WTC11 (cell line): ENCODE results near the gene ALX4. TPM values are rescaled to one million over a fixed set of nuclear protein-coding genes. Genes with fewer than 3 reads are reported as not detected.

ENCODE experiments used
- ATAC-seq: fragments of 200-7000 bp; cut with Tn5 transposase; 2 replicates; pipeline ENCODE4 v1.10.0; 2021; ENCODE audit warnings: mild to moderate bottlenecking, moderate library complexity
- CTCF ChIA-PET: fragments of 300-600 bp; sonication (Branson Sonifier 250); formaldehyde crosslinking; loops from one replicate; lab custom pipeline; 2021; ENCODE audit warnings: antibody characterized with exemption; lab: Charles Lee
- POLR2A ChIA-PET: fragments of 350-600 bp; sonication (Branson Sonifier 250); formaldehyde crosslinking; loops from one replicate; lab custom pipeline; 2021; ENCODE audit warnings: antibody characterized with exemption; lab: Charles Lee
- DNase-seq: peaks from one replicate; pipeline ENCODE4 v3.0.0; 2021; ENCODE audit warnings: low spot score
- H3K27ac Mint-ChIP-seq: 2 replicates; pipeline ENCODE4 v1.8.0; 2021; ENCODE audit warnings: mixed read lengths
- H3K27me3 Mint-ChIP-seq: 2 replicates; pipeline ENCODE4 v1.8.0; 2021; ENCODE audit warnings: low read depth, mild to moderate bottlenecking, moderate library complexity, mixed read lengths
- H3K36me3 Mint-ChIP-seq: 2 replicates; pipeline ENCODE4 v1.8.0; 2021; ENCODE audit warnings: mixed read lengths
- H3K4me1 Mint-ChIP-seq: 2 replicates; pipeline ENCODE4 v1.8.0; 2022; ENCODE audit warnings: mixed read lengths
- H3K4me3 Mint-ChIP-seq: 2 replicates; pipeline ENCODE4 v1.8.0; 2021; ENCODE audit warnings: mild to moderate bottlenecking, moderate library complexity, mixed read lengths
- H3K9me3 Mint-ChIP-seq: 2 replicates; pipeline ENCODE4 v1.8.0; 2021; ENCODE audit warnings: mixed read lengths
- AFF4 ChIP-seq: sonication (generic); formaldehyde crosslinking; IDR thresholded peaks from 2 replicates; pipeline ENCODE4 v1.8.1; 2023; ENCODE audit warnings: mild to moderate bottlenecking, missing genetic modification reagents, borderline replicate concordance
- ARID4B ChIP-seq: sonication (generic); formaldehyde crosslinking; IDR thresholded peaks from 2 replicates; pipeline ENCODE4 v1.8.0; 2023; ENCODE audit warnings: missing genetic modification reagents, mild to moderate bottlenecking, borderline replicate concordance
- CREM ChIP-seq: sonication (generic); formaldehyde crosslinking; IDR thresholded peaks from 2 replicates; pipeline ENCODE4 v1.8.1; 2022; ENCODE audit warnings: mild to moderate bottlenecking, missing genetic modification reagents, moderate library complexity
- IRF2 ChIP-seq: sonication (generic); formaldehyde crosslinking; IDR thresholded peaks from 2 replicates; pipeline ENCODE4 v1.8.0; 2022; ENCODE audit warnings: low read depth, missing genetic modification reagents, borderline replicate concordance
- JAZF1 ChIP-seq: fragments of 250-450 bp; sonication (Bioruptor Pico); IDR thresholded peaks from 2 replicates; pipeline ENCODE4 v1.9.0; 2021; ENCODE audit warnings: moderate library complexity, mild to moderate bottlenecking, inconsistent platforms
- MAX ChIP-seq: sonication (generic); formaldehyde crosslinking; IDR thresholded peaks from 2 replicates; pipeline ENCODE4 v1.8.0; 2022; ENCODE audit warnings: mild to moderate bottlenecking, missing genetic modification reagents
- NFYB ChIP-seq: sonication (generic); formaldehyde crosslinking; conservative IDR thresholded peaks from 2 replicates; pipeline ENCODE4 v1.8.0; 2022; ENCODE audit warnings: low read depth, missing genetic modification reagents
- SMAD3 ChIP-seq: sonication (generic); formaldehyde crosslinking; IDR thresholded peaks from 2 replicates; pipeline ENCODE4 v1.8.0; 2022; ENCODE audit warnings: missing genetic modification reagents, mild to moderate bottlenecking, borderline replicate concordance
- SP1 ChIP-seq: sonication (generic); formaldehyde crosslinking; conservative IDR thresholded peaks from 2 replicates; pipeline ENCODE4 v1.8.1; 2022; ENCODE audit warnings: missing genetic modification reagents
- TCF7 ChIP-seq: sonication (generic); formaldehyde crosslinking; IDR thresholded peaks from 2 replicates; pipeline ENCODE4 v1.8.0; 2022; ENCODE audit warnings: mild to moderate bottlenecking, low read depth, missing genetic modification reagents, moderate library complexity
- TEAD1 ChIP-seq: sonication (generic); formaldehyde crosslinking; IDR thresholded peaks from 2 replicates; pipeline ENCODE4 v1.8.0; 2022; ENCODE audit warnings: mild to moderate bottlenecking, missing genetic modification reagents
- total RNA-seq: library from RNA; stranded (reverse); gene quantifications from 3 replicates; pipeline ENCODE4 v1.2.3, GENCODE V29; 2021
- TF ChIP-seq, protein P1 (sequence below): sonication (generic); formaldehyde crosslinking; IDR thresholded peaks from 2 replicates; pipeline ENCODE4 v1.8.1; 2023; ENCODE audit warnings: mild to moderate bottlenecking, missing genetic modification reagents
- TF ChIP-seq, protein P2 (sequence below): sonication (generic); formaldehyde crosslinking; IDR thresholded peaks from 2 replicates; pipeline ENCODE4 v1.8.1; 2023; ENCODE audit warnings: mild to moderate bottlenecking, missing genetic modification reagents, moderate library complexity
- TF ChIP-seq, protein P3 (sequence below): sonication (generic); formaldehyde crosslinking; IDR thresholded peaks from 2 replicates; pipeline ENCODE4 v1.8.0; 2022; ENCODE audit warnings: mild to moderate bottlenecking, missing genetic modification reagents
- TF ChIP-seq, protein P4 (sequence below): fragments of 250-450 bp; sonication (Bioruptor Pico); conservative IDR thresholded peaks from 2 replicates; pipeline ENCODE4 v1.9.0; 2021; ENCODE audit warnings: mild to moderate bottlenecking
- TF ChIP-seq, protein P5 (sequence below): sonication (generic); formaldehyde crosslinking; IDR thresholded peaks from 2 replicates; pipeline ENCODE4 v1.8.1; 2022; ENCODE audit warnings: mild to moderate bottlenecking, missing genetic modification reagents, moderate library complexity, borderline replicate concordance

The ALX4 gene
- total RNA-seq, 1 experiment from 2014 or later: not detected

GRCh38 chr11:44343778-44344422 is 34.0 kb upstream of the ALX4 start:
- Mint-ChIP-seq H3K36me3 (no peaks in the 10 kb centered on the region), H3K4me1 (0 out of 2 replicates have a peak, but pooled peaks cover 4% of the 10 kb centered on the region), H3K27ac (no peak overlapping the region), H3K4me3 (no peak overlapping the region), H3K9me3 (no peaks in the 10 kb centered on the region), H3K27me3 (peaks cover 8% of the 10 kb centered on the region)
- ATAC-seq (no peak), DNase-seq (no peak)
- TF ChIP-seq, protein P1, sequence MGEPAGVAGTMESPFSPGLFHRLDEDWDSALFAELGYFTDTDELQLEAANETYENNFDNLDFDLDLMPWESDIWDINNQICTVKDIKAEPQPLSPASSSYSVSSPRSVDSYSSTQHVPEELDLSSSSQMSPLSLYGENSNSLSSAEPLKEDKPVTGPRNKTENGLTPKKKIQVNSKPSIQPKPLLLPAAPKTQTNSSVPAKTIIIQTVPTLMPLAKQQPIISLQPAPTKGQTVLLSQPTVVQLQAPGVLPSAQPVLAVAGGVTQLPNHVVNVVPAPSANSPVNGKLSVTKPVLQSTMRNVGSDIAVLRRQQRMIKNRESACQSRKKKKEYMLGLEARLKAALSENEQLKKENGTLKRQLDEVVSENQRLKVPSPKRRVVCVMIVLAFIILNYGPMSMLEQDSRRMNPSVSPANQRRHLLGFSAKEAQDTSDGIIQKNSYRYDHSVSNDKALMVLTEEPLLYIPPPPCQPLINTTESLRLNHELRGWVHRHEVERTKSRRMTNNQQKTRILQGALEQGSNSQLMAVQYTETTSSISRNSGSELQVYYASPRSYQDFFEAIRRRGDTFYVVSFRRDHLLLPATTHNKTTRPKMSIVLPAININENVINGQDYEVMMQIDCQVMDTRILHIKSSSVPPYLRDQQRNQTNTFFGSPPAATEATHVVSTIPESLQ (CRISPR knock-in tag): no peak
- TF ChIP-seq IRF2: no peak
- TF ChIP-seq SMAD3 (CRISPR knock-in tag): no peak
- no peak for TF ChIP-seq MAX (CRISPR knock-in tag)
- no peak for TF ChIP-seq AFF4
- TF ChIP-seq ARID4B: no peak
- no peak for TF ChIP-seq CREM (CRISPR knock-in tag)
- TF ChIP-seq, protein P2, sequence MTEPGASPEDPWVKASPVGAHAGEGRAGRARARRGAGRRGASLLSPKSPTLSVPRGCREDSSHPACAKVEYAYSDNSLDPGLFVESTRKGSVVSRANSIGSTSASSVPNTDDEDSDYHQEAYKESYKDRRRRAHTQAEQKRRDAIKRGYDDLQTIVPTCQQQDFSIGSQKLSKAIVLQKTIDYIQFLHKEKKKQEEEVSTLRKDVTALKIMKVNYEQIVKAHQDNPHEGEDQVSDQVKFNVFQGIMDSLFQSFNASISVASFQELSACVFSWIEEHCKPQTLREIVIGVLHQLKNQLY (CRISPR knock-in tag): no peak
- TF ChIP-seq NFYB: no peak
- TF ChIP-seq TEAD1 (CRISPR knock-in tag): no peak
- TF ChIP-seq, protein P3, sequence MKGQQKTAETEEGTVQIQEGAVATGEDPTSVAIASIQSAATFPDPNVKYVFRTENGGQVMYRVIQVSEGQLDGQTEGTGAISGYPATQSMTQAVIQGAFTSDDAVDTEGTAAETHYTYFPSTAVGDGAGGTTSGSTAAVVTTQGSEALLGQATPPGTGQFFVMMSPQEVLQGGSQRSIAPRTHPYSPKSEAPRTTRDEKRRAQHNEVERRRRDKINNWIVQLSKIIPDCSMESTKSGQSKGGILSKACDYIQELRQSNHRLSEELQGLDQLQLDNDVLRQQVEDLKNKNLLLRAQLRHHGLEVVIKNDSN (CRISPR knock-in tag): no peak
- TF ChIP-seq, protein P4, sequence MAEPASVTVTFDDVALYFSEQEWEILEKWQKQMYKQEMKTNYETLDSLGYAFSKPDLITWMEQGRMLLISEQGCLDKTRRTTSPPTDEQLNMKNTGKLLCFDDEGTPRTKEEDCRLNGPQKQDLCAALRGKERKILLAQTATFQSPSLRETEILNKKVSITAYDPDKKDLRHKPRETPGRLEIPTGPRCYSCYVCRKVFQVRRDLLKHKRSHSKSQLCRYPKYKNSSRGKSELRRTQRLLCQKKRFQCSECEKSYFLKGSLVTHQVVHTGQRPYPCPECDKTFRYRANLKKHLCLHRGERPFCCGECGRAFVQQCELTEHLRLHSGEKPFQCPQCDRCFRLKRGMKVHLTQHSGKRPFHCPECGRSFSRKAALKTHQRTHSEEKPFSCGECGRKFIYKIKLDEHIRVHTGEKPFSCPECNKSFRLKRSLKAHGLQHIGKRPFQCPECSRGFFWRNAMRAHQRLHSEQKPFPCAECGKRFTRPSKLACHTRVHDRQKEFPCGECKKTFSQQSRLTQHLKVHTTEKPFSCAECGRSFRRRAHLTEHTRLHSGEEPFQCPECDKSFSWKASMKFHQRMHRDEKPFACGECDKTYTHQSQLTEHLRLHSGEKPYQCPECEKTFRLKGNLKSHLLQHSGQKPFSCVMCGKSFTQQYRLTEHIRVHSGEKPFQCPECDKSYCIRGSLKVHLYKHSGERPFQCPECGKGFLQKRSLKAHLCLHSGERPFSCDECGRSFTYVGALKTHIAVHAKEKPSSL (CRISPR knock-in tag): no peak
- no peak for TF ChIP-seq TCF7 (CRISPR knock-in tag)
- TF ChIP-seq, protein P5, sequence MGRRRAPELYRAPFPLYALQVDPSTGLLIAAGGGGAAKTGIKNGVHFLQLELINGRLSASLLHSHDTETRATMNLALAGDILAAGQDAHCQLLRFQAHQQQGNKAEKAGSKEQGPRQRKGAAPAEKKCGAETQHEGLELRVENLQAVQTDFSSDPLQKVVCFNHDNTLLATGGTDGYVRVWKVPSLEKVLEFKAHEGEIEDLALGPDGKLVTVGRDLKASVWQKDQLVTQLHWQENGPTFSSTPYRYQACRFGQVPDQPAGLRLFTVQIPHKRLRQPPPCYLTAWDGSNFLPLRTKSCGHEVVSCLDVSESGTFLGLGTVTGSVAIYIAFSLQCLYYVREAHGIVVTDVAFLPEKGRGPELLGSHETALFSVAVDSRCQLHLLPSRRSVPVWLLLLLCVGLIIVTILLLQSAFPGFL (CRISPR knock-in tag): no peak
- no peak for TF ChIP-seq SP1 (CRISPR knock-in tag)
- TF ChIP-seq JAZF1 (CRISPR knock-in tag): no peak
- ChIA-PET POLR2A (no interaction called here), CTCF (interaction anchor here (1.0 to 1.5 kb wide), 5 partner anchors 14 to 179 kb away, joined by 3 read pairs; no protein-coding TSS in a partner anchor)
